K562 (cell line): ENCODE data around the gene ROM1. TPM values are rescaled to one million over a fixed set of nuclear protein-coding genes. Genes with fewer than 3 reads are reported as not detected.

Experiments
- BCL6 ChIP-seq: fragments of 250-450 bp; sonication (Bioruptor Pico); IDR thresholded peaks from 2 replicates; pipeline ENCODE4 v1.4.0; 2020
- ELF1 ChIP-seq: fragments of 200-800 bp; sonication (Bioruptor generic); IDR thresholded peaks from 2 replicates; pipeline ENCODE4 v1.6.1; 2016; ENCODE audit warnings: missing genetic modification characterization, missing compliant biosample characterization
- ESRRA ChIP-seq: fragments of 450-650 bp; IDR thresholded peaks from 2 replicates; pipeline ENCODE4 v1.6.1; 2014; ENCODE audit warnings: low read depth, mild to moderate bottlenecking, moderate library complexity, borderline replicate concordance
- GATAD2A ChIP-seq: fragments of 450-650 bp; IDR thresholded peaks from 2 replicates; pipeline ENCODE4 v1.6.1; 2017
- LARP7 ChIP-seq: fragments of 450-650 bp; IDR thresholded peaks from 2 replicates; pipeline ENCODE4 v1.6.1; 2016
- MAFK ChIP-seq: IDR thresholded peaks from 2 replicates; pipeline ENCODE4 v1.6.1; 2011; ENCODE audit warnings: low read length, improper control_type of control experiment
- NR4A1 ChIP-seq, 2 experiments: fragments of 250-450 bp in 1 of 2; fragments of 450-650 bp in 1 of 2; sonication (Bioruptor Pico) in 1 of 2; IDR thresholded peaks; 2 replicates each; pipeline versions ENCODE4 v1.4.0 to v1.6.1; 2016 to 2020; ENCODE audit warnings: mild to moderate bottlenecking in 2 of 2, missing compliant biosample characterization in 1 of 2, missing genetic modification characterization in 1 of 2, moderate library complexity in 1 of 2
- POLR3G ChIP-seq: IDR thresholded peaks from 2 replicates; pipeline ENCODE4 v1.6.1; 2011; ENCODE audit not compliant: insufficient read length, insufficient replicate concordance; ENCODE audit errors: extremely low read depth
- PTTG1 ChIP-seq: fragments of 450-650 bp; IDR thresholded peaks from 2 replicates; pipeline ENCODE4 v1.6.1; 2016; ENCODE audit warnings: low read depth, mild to moderate bottlenecking, missing genetic modification characterization, missing compliant biosample characterization
- SIRT6 ChIP-seq: IDR thresholded peaks from one replicate; pipeline ENCODE4 v1.6.1; 2012; ENCODE audit warnings: low read depth, mild to moderate bottlenecking, control low read depth, inconsistent platforms, low read length, moderate library complexity
- XRCC5 ChIP-seq: fragments of 200-400 bp; formaldehyde crosslinking; IDR thresholded peaks from 2 replicates; pipeline ENCODE4 v1.6.1; 2017; ENCODE audit warnings: low read depth, mild to moderate bottlenecking, low read length
- ZNF212 ChIP-seq: fragments of 450-650 bp; formaldehyde crosslinking; IDR thresholded peaks from 2 replicates; pipeline ENCODE4 v1.4.0; 2020; ENCODE audit warnings: mild to moderate bottlenecking
- ZNF354B ChIP-seq: fragments of 250-450 bp; sonication (Bioruptor Pico); IDR thresholded peaks from 2 replicates; pipeline ENCODE4 v1.4.0; 2020
- ZNF431 ChIP-seq: sonication (generic); formaldehyde crosslinking; IDR thresholded peaks from 2 replicates; pipeline ENCODE4 v1.8.0; 2022; ENCODE audit warnings: mild to moderate bottlenecking, missing genetic modification reagents
- polyA plus RNA-seq, 8 experiments: library from polyadenylated mRNA; depleted of rRNA in 4 of 8; stranded (reverse) in 5 of 8; unstranded in 3 of 8; fragments of >200 nt; fragmentation: Nextera tagmentation in 2 of 8; fragmentation: Illumina TruSeq in 1 of 8; extraction: Ambion mirVana in 2 of 8; extraction: Trizol in 1 of 8; gene quantifications; 2 replicates each; pipeline versions ENCODE4 v1.2.1 to v1.2.3, GENCODE V29; 2011 to 2014; ENCODE audit warnings: inconsistent platforms in 1 of 8, missing spikeins in 1 of 8
- total RNA-seq, 7 experiments: library from RNA; depleted of rRNA in 6 of 7; stranded (reverse); fragments of >200 nt in 6 of 7; fragmentation: Illumina TruSeq in 2 of 7; extraction: Trizol in 2 of 7; gene quantifications; 2 replicates each; pipeline versions ENCODE4 v1.2.1 to v1.2.3, GENCODE V29; 2011 to 2021; ENCODE audit warnings: low replicate concordance in 1 of 7
- TF ChIP-seq, protein P1 (sequence below): sonication (generic); formaldehyde crosslinking; IDR thresholded peaks from 2 replicates; pipeline ENCODE4 v1.8.0; 2022; ENCODE audit warnings: mild to moderate bottlenecking, missing genetic modification reagents
- TF ChIP-seq, protein P2 (sequence below): fragments of 250-450 bp; sonication (Bioruptor Pico); IDR thresholded peaks from 2 replicates; pipeline ENCODE4 v1.5.0; 2021
- TF ChIP-seq, protein P3 (sequence below): fragments of 250-450 bp; sonication (Bioruptor Pico); IDR thresholded peaks from 2 replicates; pipeline ENCODE4 v1.8.0; 2022; ENCODE audit warnings: inconsistent platforms, mild to moderate bottlenecking, moderate library complexity, borderline replicate concordance
- TF ChIP-seq, protein P4 (sequence below): sonication (generic); formaldehyde crosslinking; IDR thresholded peaks from 2 replicates; pipeline ENCODE4 v1.8.0; 2023; ENCODE audit warnings: mild to moderate bottlenecking, missing genetic modification reagents
- TF ChIP-seq, protein P5 (sequence below): conservative IDR thresholded peaks from 2 replicates; pipeline ENCODE4 v1.6.1; 2011; ENCODE audit warnings: low read depth, mild to moderate bottlenecking, low read length; ENCODE audit not compliant: control insufficient read depth

The ROM1 gene
- total and polyA plus RNA-seq, 9 of the 15 experiments (the other 6 are each of a cell fraction or from before 2014, with no cell fraction given): 0.75 to 4.0 (median 2.6) TPM

DNA sequence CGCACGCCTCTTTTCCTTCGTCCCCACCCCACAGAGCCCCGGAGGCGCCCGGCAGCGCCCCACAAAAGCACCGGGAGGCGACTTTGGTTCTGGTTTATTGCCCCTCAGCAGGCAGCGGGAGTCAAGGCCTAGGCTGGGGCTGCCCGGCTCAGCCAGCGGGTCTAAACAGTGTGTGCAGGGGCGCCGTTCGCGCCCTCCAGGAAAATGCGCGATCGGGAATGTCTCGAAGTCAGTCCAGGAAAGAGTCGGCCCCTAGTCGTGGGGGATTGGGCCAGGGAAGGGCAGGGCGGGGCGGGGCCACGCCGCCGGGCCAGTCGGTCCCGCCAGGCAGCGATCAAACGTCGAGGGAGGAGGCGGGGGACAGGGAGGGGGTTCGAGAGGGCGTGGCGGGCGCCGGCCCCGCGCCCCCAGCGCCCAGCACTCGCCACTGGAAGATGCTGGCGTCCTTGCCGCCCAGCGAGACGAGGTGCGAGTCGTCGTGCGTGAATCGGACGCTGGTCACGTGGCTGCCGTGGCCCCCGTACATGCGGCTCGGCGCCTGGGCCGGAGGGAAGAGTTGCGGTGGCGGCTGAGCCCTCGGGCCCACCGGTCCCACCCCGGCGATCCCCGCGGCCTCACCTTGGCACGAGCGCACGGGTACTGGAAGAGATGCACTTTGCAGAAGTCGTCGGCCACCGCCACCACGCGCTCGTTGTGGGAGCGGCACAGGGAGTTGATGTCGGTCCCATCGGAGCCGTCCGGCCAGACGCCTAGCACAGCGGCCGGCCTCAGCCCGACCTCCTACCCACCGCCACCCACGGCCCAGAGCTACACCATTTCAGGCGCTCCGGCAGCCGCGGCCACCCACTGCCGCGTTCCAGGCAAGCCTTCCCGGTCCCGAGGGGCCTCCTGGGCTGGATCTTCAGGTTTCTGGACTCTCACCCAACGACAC lies 10.7 kb upstream of the ROM1 start (continued):
- TF ChIP-seq, protein P1, sequence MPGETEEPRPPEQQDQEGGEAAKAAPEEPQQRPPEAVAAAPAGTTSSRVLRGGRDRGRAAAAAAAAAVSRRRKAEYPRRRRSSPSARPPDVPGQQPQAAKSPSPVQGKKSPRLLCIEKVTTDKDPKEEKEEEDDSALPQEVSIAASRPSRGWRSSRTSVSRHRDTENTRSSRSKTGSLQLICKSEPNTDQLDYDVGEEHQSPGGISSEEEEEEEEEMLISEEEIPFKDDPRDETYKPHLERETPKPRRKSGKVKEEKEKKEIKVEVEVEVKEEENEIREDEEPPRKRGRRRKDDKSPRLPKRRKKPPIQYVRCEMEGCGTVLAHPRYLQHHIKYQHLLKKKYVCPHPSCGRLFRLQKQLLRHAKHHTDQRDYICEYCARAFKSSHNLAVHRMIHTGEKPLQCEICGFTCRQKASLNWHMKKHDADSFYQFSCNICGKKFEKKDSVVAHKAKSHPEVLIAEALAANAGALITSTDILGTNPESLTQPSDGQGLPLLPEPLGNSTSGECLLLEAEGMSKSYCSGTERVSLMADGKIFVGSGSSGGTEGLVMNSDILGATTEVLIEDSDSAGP: no peak
- TF ChIP-seq ELF1 (tag): no peak
- no peak for TF ChIP-seq SIRT6
- TF ChIP-seq, protein P2, sequence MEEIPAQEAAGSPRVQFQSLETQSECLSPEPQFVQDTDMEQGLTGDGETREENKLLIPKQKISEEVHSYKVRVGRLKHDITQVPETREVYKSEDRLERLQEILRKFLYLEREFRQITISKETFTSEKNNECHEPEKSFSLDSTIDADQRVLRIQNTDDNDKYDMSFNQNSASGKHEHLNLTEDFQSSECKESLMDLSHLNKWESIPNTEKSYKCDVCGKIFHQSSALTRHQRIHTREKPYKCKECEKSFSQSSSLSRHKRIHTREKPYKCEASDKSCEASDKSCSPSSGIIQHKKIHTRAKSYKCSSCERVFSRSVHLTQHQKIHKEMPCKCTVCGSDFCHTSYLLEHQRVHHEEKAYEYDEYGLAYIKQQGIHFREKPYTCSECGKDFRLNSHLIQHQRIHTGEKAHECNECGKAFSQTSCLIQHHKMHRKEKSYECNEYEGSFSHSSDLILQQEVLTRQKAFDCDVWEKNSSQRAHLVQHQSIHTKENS (CRISPR knock-in tag): no peak
- TF ChIP-seq BCL6 (CRISPR knock-in tag): no peak
- TF ChIP-seq ZNF431 (CRISPR knock-in tag): peak; percentile 70; the same call in 1 of the 2 replicates
- TF ChIP-seq PTTG1 (tag): no peak
- TF ChIP-seq ZNF212 (CRISPR knock-in tag): 0 out of 2 replicates have a peak, but pooled peaks have one; percentile 25
- no peak for TF ChIP-seq MAFK
- TF ChIP-seq, protein P3, sequence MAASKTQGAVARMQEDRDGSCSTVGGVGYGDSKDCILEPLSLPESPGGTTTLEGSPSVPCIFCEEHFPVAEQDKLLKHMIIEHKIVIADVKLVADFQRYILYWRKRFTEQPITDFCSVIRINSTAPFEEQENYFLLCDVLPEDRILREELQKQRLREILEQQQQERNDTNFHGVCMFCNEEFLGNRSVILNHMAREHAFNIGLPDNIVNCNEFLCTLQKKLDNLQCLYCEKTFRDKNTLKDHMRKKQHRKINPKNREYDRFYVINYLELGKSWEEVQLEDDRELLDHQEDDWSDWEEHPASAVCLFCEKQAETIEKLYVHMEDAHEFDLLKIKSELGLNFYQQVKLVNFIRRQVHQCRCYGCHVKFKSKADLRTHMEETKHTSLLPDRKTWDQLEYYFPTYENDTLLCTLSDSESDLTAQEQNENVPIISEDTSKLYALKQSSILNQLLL (CRISPR knock-in tag): no peak
- no peak for TF ChIP-seq GATAD2A
- no peak for TF ChIP-seq ZNF354B
- no peak for TF ChIP-seq LARP7
- TF ChIP-seq, protein P4, sequence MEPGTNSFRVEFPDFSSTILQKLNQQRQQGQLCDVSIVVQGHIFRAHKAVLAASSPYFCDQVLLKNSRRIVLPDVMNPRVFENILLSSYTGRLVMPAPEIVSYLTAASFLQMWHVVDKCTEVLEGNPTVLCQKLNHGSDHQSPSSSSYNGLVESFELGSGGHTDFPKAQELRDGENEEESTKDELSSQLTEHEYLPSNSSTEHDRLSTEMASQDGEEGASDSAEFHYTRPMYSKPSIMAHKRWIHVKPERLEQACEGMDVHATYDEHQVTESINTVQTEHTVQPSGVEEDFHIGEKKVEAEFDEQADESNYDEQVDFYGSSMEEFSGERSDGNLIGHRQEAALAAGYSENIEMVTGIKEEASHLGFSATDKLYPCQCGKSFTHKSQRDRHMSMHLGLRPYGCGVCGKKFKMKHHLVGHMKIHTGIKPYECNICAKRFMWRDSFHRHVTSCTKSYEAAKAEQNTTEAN (CRISPR knock-in tag): no peak
- TF ChIP-seq, protein P5, sequence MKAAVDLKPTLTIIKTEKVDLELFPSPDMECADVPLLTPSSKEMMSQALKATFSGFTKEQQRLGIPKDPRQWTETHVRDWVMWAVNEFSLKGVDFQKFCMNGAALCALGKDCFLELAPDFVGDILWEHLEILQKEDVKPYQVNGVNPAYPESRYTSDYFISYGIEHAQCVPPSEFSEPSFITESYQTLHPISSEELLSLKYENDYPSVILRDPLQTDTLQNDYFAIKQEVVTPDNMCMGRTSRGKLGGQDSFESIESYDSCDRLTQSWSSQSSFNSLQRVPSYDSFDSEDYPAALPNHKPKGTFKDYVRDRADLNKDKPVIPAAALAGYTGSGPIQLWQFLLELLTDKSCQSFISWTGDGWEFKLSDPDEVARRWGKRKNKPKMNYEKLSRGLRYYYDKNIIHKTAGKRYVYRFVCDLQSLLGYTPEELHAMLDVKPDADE: no peak
- peak; percentile 55; the same call in 1 of the 2 replicates for TF ChIP-seq NR4A1 (CRISPR knock-in tag; IDR thresholded peaks at IDR 0.05)
- no peak for TF ChIP-seq NR4A1 (tag; IDR thresholded peaks at IDR 0.05)
- TF ChIP-seq POLR3G: no peak
- peak; percentile 9; the same call in 1 of the 2 replicates for TF ChIP-seq XRCC5
- TF ChIP-seq ESRRA: no peak
